HG03575 (cell line): ENCODE data around the gene GMPS.
"Not testable (repeated sequence)": the region's sequence is repeated elsewhere in the genome, so short reads cannot be mapped to it uniquely, and the experiment has no call there.

Experiments used
- ATAC-seq: cut with Tn5 transposase; IDR thresholded peaks from one replicate; pipeline ENCODE4 v1.9.1; 2021; ENCODE audit not compliant: unreplicated experiment, insufficient number of reproducible peaks, low FRiP score; ENCODE audit errors: extremely low read depth

The GMPS gene

DNA sequence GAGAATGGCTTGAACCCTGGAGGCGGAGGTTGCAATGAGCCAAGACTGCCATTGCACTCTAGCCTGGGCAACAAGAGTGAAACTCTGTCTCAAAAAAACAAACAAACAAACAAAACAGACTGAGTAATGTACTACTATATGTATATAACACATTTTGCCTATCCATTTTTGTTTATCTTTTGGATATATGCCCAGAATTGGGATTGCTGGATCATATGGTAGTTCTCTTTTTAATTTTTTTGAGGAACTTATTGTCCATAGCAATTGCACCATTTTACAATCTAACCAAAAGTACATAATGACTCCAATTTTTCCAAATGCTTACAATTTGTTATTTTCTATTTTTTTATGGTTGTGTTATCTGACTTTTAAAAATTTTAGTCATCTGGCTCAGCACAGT lies 47.3 kb downstream of the GMPS start:
- ATAC-seq: no peak

DNA sequence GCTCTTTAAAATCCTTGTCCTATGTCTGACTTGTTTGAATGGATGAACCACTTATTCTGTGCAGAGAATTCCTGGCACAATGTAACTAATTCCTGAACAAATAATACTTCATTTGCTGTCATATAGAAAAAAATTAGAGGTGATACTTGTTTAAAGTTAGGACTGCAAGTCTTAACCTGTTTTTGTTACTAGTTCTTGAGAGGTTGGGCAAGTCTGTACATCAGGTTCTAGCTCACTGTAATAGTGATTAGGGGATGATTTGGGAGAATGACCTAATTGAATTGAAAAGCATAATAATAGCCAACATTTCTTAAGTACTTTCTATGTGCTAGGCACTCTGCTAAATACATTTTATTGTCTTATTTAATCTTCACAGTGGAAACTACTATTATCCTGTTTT lies 49.3 kb downstream of the GMPS start:
- no peak for ATAC-seq

- no peak for ATAC-seq
Observed at GRCh38 chr3:155921486-155921885, 51.0 kb downstream of the GMPS start.

GRCh38 chr3:155934230-155934629 lies 63.8 kb downstream of the GMPS start:
- no peak for ATAC-seq

DNA sequence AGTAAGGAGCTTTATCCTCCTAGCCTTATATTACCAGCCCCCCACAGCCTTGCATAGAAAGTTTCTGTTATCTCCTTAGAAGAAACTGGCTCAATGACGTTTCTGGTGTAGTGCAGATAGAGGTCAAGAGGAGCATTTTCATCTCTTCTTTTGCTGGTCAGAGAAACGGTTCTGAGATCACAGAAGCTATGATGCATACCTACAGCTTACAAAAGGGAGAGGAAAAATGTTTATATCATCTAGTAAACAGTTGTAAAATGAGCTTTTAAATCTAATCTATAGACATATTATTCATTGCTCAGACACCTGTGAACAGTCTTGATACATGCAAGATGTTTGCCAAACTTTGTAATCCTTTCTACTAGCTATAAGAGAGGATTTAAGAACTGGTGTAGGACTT lies 68.0 kb downstream of the GMPS start:
- ATAC-seq: no peak

DNA sequence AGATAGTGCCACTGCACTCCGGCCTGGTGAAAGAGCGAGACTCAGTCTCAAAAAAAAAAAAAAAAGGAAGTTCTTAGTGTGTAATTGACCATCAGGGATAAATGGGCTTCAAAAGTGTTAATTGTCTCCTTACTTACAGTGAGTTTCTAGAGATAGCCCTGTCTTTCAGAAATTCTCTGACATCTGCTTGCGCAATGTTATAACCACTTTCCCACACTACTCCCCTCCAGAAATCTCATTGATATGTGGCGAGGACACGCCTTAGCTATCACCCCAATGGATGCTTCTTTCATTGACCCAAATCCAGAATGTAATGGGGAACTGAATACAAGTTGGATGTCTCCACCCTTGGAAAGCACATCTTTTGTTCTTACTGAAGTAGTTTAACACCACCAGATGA lies 70.9 kb downstream of the GMPS start:
- ATAC-seq: no peak

DNA sequence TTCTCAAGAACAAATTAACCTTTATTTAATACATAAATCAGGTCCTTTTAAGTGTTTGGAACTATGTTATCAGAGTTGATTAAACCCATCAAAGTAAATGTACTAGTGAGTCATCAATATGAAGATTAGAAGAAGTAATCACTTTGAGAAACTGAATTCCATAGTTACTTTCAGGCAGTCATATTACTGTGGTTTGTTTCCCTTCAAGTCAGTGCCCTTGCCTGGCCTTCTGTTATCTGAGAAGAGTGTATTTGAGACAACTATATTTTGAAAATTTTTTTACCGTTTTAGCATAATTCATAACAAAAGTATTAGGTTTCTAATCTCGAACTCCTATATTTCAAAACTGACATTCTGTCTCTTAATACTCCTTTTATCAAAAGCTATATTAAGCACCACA lies 73.6 kb downstream of the GMPS start:
- no peak for ATAC-seq

DNA sequence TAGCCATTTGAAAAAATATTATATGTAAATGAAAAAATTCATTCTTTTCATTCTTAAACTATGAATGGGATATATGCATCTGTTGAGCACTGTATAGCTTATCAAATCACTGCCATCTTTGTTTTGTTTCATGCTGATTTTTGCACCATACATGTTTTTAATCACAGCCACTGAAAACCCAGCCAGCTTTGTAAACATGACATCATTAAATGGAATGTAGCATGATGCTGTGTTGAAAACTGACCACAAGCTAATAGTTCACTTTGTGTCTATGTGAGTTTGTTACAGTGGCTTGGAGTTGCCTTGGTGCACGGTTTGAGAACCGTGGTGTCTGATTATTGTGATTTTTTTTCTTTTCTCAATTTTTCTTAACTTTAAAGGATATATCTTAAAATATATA lies 75.7 kb downstream of the GMPS start:
- ATAC-seq: no peak

DNA sequence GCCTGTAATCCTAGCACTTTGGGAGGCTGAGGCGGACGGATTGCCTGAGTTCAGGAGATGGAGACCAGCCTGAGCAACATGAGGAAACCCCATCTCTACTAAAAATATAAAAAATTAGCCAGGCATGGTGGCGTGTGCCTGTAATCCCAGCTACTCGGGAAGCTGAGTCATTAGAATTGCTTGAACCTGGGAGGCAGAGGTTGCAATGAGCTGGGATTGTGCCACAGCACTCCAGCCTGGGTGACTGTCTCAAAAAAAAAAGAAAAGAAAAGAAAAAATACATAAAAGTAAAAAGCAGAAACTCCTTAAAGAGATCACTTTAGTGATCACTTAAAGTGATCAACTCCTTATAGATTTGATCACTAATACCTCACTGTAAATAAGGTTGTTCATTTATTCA lies 78.0 kb downstream of the GMPS start:
- no peak for ATAC-seq

GRCh38 chr3:155949453-155950217 lies 79.2 kb downstream of the GMPS start:
- no peak for ATAC-seq

DNA sequence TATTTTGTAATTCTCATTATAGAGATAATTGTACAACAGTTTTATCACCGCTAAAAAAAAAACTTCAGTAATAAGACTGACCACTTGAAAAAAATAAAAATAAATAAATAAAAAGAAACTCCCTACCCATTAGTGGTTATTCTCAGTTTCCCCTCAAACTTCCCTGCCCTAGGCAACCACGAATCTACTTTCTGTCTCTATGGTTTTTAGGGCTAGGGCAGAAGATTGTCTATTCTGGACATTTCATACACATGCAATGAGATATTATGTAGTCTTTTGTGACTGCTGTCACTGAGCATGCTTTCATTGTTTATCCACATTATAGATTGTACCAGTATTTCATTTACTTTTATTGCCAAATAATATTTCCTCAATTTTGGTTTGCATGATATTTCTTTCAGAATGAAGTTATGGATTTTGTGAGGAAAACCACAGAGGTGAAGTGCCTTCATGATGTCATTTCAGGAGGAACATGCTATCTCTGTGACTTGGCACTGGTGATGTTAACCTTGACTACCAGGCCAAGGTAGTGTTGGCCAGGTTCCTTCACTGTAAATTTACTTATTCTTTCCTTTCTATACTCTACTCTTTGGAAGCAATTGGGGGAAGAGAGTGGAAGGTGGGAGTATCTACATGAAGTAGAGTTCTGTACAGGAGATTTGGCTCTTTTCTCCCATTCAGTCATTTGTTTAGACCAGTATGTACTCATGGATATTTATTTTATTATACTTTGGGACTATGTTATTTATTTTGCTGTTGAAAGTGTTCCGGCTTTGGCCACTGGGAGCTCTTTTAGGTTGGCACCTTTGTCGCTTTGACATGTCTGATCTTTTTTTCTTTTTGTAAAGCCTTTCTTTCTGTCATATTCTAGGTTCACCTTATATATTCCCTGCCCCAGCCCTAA lies 86.3 kb downstream of the GMPS start:
- no peak for ATAC-seq

DNA sequence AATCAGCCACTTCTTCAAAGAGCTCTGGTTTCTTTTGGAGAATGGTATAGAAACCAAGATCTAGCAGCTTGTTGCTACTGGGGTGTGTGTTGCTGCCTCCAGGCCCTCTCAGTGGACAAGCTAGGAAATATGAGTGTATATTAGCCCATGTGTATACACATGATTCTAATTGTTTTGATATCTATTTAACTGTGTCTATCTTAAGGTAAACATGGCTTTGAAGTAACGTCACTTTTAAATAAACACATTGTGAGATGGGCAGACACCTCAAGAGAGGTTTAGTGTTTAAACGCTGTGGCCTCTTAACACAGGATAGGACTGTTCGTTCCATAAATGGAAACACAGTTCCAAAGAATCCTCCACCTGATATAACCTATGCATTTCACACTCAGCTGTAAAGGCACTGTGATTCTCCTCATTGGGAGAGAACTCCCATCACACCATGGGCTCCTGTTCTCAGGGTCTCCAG lies 87.0 kb downstream of the GMPS start:
- ATAC-seq: no peak

DNA sequence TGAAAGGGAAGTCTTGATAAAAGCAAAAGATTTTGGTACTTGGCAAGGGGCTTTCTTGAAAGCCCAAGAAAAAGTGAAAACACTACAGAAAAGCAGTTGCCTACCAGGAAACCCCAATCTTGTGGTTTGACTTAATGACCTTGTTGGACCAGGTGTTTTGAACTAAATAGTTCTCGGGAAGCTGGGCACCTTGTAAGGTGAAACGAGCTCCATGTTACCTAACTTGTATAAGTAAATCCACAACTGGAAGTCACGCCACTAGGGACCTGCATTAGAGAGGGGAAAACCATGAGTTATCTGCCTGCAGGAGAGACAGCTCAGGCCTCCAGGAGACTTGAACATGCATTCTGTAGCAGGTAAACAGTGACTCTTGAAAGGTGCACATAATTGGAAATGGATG lies 88.2 kb downstream of the GMPS start:
- no peak for ATAC-seq

DNA sequence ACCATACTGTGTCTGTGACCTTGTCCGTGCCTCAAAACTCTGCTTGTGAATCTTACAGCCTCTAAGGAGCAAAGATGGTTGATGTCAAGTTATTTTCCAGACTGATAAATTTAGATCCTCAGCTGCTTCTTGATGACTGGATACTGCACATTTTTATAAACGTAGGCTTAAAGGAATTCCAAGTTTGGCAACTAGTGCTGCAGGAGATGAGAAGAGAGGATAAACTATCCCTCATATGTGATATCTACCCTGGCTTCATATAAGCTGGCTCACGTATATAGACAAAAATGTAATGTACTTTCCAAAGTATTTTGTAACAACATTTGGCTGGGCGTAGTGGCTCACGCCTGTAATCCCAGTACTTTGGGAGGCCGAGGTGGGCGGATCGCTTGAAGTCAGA lies 89.6 kb downstream of the GMPS start:
- no peak for ATAC-seq

- not testable (repeated sequence) for ATAC-seq
Observed at GRCh38 chr3:155961044-155961443, 90.6 kb downstream of the GMPS start.

- no peak for ATAC-seq
Observed at GRCh38 chr3:155963570-155963969, 93.1 kb downstream of the GMPS start.

- no peak for ATAC-seq
Observed at GRCh38 chr3:155970398-155970797, 99.9 kb downstream of the GMPS start.

GRCh38 chr3:155972885-155973584 lies 102.6 kb downstream of the GMPS start:
- peak; percentile 48 for ATAC-seq

GRCh38 chr3:155978324-155978723 lies 107.9 kb downstream of the GMPS start:
- no peak for ATAC-seq

DNA sequence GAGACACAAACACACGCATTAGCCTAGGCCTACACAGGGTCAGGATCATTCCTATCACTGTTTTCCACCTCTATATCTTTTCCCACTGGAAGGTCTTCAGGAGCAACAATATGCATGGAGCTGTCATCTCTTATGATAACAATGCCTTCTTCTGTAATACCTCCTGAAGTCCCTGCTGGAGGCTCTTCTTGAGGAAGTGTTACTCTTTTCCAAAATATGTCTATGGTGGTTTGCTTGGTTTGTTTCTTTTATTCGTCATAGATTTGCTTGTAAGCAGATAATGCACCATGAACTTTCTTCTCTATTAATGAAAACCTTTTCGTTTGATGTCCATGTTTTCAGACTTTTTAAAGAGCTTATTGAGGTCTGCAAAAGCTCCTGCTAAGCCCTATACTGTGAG lies 109.3 kb downstream of the GMPS start:
- ATAC-seq: no peak
